ENCODE data around the gene EWSR1.

The EWSR1 gene

GRCh38 chr22:29225422-29226090 is 42.5 kb upstream of the EWSR1 start:
- Histone ChIP-seq H2AFZ (ENCODE audit: low read length) (no peak overlapping the region), H3K27me3 (ENCODE audit: insufficient read depth, low read length, poor library complexity, severe bottlenecking) (no peaks in the 10 kb centered on the region), H3K9ac (ENCODE audit: low read depth, low read length, poor library complexity, severe bottlenecking) (no peak overlapping the region), H3K9me2 (replicated peaks; ENCODE audit: low read depth, low read length) (no peaks in the 10 kb centered on the region), H3K36me3 (ENCODE audit: insufficient read depth, low read length) (peaks cover 11% of the 10 kb centered on the region; the same call in 1 of the 2 replicates), H3K4me1 (ENCODE audit: insufficient read depth, low read length, poor library complexity, severe bottlenecking) (peaks cover 5% of the 10 kb centered on the region), H3F3A (ENCODE audit: low read depth) (no peaks in the 10 kb centered on the region), H3K9me3 (ENCODE audit: insufficient read depth, low read depth, low read length) (no peaks in the 10 kb centered on the region), H3K4me2 (ENCODE audit: low read depth, low read length, poor library complexity, severe bottlenecking) (no peak overlapping the region), H3K4me3 (ENCODE audit: low read length, poor library complexity, severe bottlenecking) (no peak overlapping the region), H3K79me2 (ENCODE audit: insufficient read depth, low read length) (0 out of 2 replicates have a peak, but pooled peaks cover 4% of the 10 kb centered on the region), H4K20me1 (ENCODE audit: insufficient read depth, low read length, poor library complexity, severe bottlenecking) (no peaks in the 10 kb centered on the region)
- TF ChIP-seq CTCF (conservative IDR thresholded peaks at IDR 0.05; ENCODE audit: low read length) = no peak
- no peak for TF ChIP-seq EZH2phosphoT487 (IDR thresholded peaks at IDR 0.05; ENCODE audit: borderline replicate concordance)

- Histone ChIP-seq H3K79me2 (ENCODE audit: insufficient read depth, low read length) (0 out of 2 replicates have a peak, but pooled peaks cover 4% of the 10 kb centered on the region), H3K9me2 (replicated peaks; ENCODE audit: low read depth, low read length) (no peaks in the 10 kb centered on the region), H3K9ac (ENCODE audit: low read depth, low read length, poor library complexity, severe bottlenecking) (no peak overlapping the region), H3K36me3 (ENCODE audit: insufficient read depth, low read length) (peaks cover 11% of the 10 kb centered on the region; the same call in 1 of the 2 replicates), H3K4me1 (ENCODE audit: insufficient read depth, low read length, poor library complexity, severe bottlenecking) (peaks cover 5% of the 10 kb centered on the region), H3K4me3 (ENCODE audit: low read length, poor library complexity, severe bottlenecking) (no peak overlapping the region), H3F3A (ENCODE audit: low read depth) (no peaks in the 10 kb centered on the region), H3K27me3 (ENCODE audit: insufficient read depth, low read length, poor library complexity, severe bottlenecking) (no peaks in the 10 kb centered on the region), H4K20me1 (ENCODE audit: insufficient read depth, low read length, poor library complexity, severe bottlenecking) (no peaks in the 10 kb centered on the region), H3K9me3 (ENCODE audit: insufficient read depth, low read depth, low read length) (no peaks in the 10 kb centered on the region), H3K4me2 (ENCODE audit: low read depth, low read length, poor library complexity, severe bottlenecking) (no peak overlapping the region), H2AFZ (ENCODE audit: low read length) (no peak overlapping the region)
- TF ChIP-seq CTCF (conservative IDR thresholded peaks at IDR 0.05; ENCODE audit: low read length) (no peak), EZH2phosphoT487 (IDR thresholded peaks at IDR 0.05; ENCODE audit: borderline replicate concordance) (no peak)
Observed at GRCh38 chr22:29226351-29226981, 41.6 kb upstream of the EWSR1 start.

GRCh38 chr22:29230972-29231875 is 36.8 kb upstream of the EWSR1 start:
- Histone ChIP-seq H3K4me3 (ENCODE audit: low read length, poor library complexity, severe bottlenecking) (no peak overlapping the region), H3K4me1 (ENCODE audit: insufficient read depth, low read length, poor library complexity, severe bottlenecking) (no peaks in the 10 kb centered on the region), H3K36me3 (ENCODE audit: insufficient read depth, low read length) (peaks cover 18% of the 10 kb centered on the region), H3K9me3 (ENCODE audit: insufficient read depth, low read depth, low read length) (no peaks in the 10 kb centered on the region), H3K79me2 (ENCODE audit: insufficient read depth, low read length) (no peaks in the 10 kb centered on the region), H4K20me1 (ENCODE audit: insufficient read depth, low read length, poor library complexity, severe bottlenecking) (no peaks in the 10 kb centered on the region), H3K9me2 (replicated peaks; ENCODE audit: low read depth, low read length) (no peaks in the 10 kb centered on the region), H3F3A (ENCODE audit: low read depth) (no peaks in the 10 kb centered on the region), H3K4me2 (ENCODE audit: low read depth, low read length, poor library complexity, severe bottlenecking) (no peak overlapping the region), H3K9ac (ENCODE audit: low read depth, low read length, poor library complexity, severe bottlenecking) (no peak overlapping the region), H2AFZ (ENCODE audit: low read length) (no peak overlapping the region), H3K27me3 (ENCODE audit: insufficient read depth, low read length, poor library complexity, severe bottlenecking) (no peaks in the 10 kb centered on the region)
- TF ChIP-seq CTCF (conservative IDR thresholded peaks at IDR 0.05; ENCODE audit: low read length) (no peak), EZH2phosphoT487 (IDR thresholded peaks at IDR 0.05; ENCODE audit: borderline replicate concordance) (no peak)

Measured in Loucy (cell line).